Breast epithelium (tissue), 3 donors: Measurements from ENCODE around the gene UBXN6.

ENCODE experiments used
- CTCF ChIP-seq, 3 donors: fragments of 450-650 bp; IDR thresholded peaks; one replicate each; pipeline ENCODE4 v1.5.1; 2016 to 2017; ENCODE audit warnings: antibody characterized with exemption in 3 of 3, mild to moderate bottlenecking in 3 of 3, moderate library complexity in 3 of 3
- POLR2A ChIP-seq: fragments of 450-650 bp; IDR thresholded peaks from one replicate; pipeline ENCODE4 v1.6.1; 2016; ENCODE audit warnings: antibody characterized with exemption, mild to moderate bottlenecking, moderate library complexity

- TF ChIP-seq CTCF (IDR thresholded peaks at IDR 0.05) (no peak), POLR2A (no peak)
Measured at GRCh38 chr19:4495471-4495870, 37.9 kb upstream of the UBXN6 start.
